Measurements from ENCODE around the gene KRTAP25-1.

KRTAP25-1 gene

GRCh38 chr21:30306884-30307283 is 17.6 kb upstream of the KRTAP25-1 start:
- peak overlapping the region in 2 of 3 experiments; percentile 8 to 24 for H3K27ac Mint-ChIP-seq
- TF ChIP-seq, protein P1, sequence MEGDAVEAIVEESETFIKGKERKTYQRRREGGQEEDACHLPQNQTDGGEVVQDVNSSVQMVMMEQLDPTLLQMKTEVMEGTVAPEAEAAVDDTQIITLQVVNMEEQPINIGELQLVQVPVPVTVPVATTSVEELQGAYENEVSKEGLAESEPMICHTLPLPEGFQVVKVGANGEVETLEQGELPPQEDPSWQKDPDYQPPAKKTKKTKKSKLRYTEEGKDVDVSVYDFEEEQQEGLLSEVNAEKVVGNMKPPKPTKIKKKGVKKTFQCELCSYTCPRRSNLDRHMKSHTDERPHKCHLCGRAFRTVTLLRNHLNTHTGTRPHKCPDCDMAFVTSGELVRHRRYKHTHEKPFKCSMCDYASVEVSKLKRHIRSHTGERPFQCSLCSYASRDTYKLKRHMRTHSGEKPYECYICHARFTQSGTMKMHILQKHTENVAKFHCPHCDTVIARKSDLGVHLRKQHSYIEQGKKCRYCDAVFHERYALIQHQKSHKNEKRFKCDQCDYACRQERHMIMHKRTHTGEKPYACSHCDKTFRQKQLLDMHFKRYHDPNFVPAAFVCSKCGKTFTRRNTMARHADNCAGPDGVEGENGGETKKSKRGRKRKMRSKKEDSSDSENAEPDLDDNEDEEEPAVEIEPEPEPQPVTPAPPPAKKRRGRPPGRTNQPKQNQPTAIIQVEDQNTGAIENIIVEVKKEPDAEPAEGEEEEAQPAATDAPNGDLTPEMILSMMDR (IDR thresholded peaks at IDR 0.05; ENCODE audit: unreplicated experiment in 3 of 3): no peak
- no peaks in the 10 kb centered on the region for H3K27me3 Mint-ChIP-seq (ENCODE audit: low read depth)
- peaks cover 2% of the 10 kb centered on the region for H3K9me3 Mint-ChIP-seq
- H3K4me1 Mint-ChIP-seq: peaks cover 8% of the 10 kb centered on the region
- no peaks in the 10 kb centered on the region for H3K36me3 Mint-ChIP-seq (ENCODE audit: low read depth)
- H3K4me3 Mint-ChIP-seq: no peak overlapping the region

DNA sequence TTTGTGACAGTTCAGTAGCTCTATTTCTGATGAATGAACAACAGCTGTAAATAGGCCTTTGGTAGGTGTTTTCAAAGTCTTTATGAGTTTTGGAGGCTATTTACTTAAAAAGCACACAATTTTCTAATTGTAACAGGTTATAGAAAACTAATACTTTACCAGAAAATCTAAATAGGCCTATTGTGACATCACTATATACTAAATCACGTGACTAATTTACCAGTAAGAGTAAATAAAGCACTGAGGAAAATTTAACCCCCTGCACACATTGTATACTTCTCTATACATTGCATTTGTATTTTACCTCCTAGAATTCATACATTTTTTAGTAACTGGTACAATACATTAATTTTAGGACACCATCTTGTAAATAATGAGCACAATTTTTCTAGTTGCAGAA is 15.8 kb upstream of the KRTAP25-1 start:
- Mint-ChIP-seq H3K27me3 (ENCODE audit: low read depth) (no peaks in the 10 kb centered on the region), H3K27ac (no peak overlapping the region), H3K4me1 (peaks cover 8% of the 10 kb centered on the region), H3K36me3 (ENCODE audit: low read depth) (no peaks in the 10 kb centered on the region), H3K9me3 (peaks cover 2% of the 10 kb centered on the region), H3K4me3 (no peak overlapping the region)
- TF ChIP-seq, protein P1 (IDR thresholded peaks at IDR 0.05; ENCODE audit: unreplicated experiment in 3 of 3): no peak

- H3K27ac Mint-ChIP-seq: no peak within 1 kb of the TSS
Observed at GRCh38 chr21:30282850-30283249, 6.5 kb downstream of the KRTAP25-1 start, which contains the start of gene KRTAP24-1. KRTAP24-1 (minus strand) TSS chr21:30282950; CDS start chr21:30282932, 18 bp downstream.

DNA sequence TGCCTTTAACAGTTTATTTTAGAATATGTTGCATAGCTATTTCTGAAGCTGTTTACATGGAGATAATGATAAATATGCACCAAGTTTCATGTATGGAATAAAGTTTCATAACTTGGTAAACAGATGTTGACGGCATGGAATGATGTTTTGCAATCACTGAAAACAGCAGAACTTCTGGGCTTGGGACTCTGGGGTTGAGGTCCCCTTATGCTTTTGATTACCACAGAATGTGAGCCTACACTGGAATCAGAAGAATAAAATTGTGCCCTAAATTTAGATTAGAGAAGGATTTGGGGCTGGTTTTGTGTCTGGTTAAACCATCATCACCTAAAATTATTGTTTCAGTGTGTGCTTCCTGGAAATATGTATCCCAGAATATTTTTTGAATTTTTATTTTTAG is 17.7 kb downstream of the KRTAP25-1 start:
- Mint-ChIP-seq H3K36me3 (ENCODE audit: low read depth) (no peaks in the 10 kb centered on the region), H3K27ac (no peak overlapping the region), H3K27me3 (ENCODE audit: low read depth) (peaks cover 3% of the 10 kb centered on the region), H3K4me3 (no peak overlapping the region), H3K4me1 (no peaks in the 10 kb centered on the region), H3K9me3 (peaks cover 8% of the 10 kb centered on the region)
- TF ChIP-seq, protein P1 (IDR thresholded peaks at IDR 0.05; ENCODE audit: unreplicated experiment in 3 of 3): no peak

More at GRCh38 chr21:30282850-30283249, 6.5 kb downstream of the KRTAP25-1 start, which contains the start of gene KRTAP24-1:
- TF ChIP-seq, protein P1 (IDR thresholded peaks at IDR 0.05; ENCODE audit: unreplicated experiment in 3 of 3): no peak
- H3K4me1 Mint-ChIP-seq: peaks cover 6% of the 10 kb centered on the region
- H3K27me3 Mint-ChIP-seq (ENCODE audit: low read depth): peaks cover 4% of the 10 kb centered on the region
- no peaks in the 10 kb centered on the region for H3K36me3 Mint-ChIP-seq (ENCODE audit: low read depth)
- no peak within 1 kb of the TSS for H3K4me3 Mint-ChIP-seq
- H3K9me3 Mint-ChIP-seq: no peaks in the 10 kb centered on the region

DNA sequence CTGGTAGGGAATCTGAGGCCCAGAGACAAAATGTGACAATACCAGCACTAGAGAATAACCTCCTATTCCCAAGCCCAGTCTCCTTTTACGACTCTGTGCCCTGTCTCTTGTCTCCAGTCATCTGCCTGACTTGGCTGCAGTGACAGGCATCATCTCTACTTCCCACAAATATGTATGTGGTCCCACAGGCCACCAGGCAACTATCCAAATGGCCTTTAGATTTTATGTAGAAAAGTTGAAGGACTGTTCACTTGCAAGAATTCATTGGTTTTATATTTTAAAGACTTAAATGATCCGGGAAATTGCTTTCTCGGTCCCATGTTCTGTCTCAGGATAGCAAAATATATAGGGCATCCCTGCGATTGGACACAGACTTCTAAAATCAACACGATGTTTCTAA is 18.2 kb downstream of the KRTAP25-1 start:
- no peaks in the 10 kb centered on the region for H3K36me3 Mint-ChIP-seq (ENCODE audit: low read depth)
- TF ChIP-seq, protein P1 (IDR thresholded peaks at IDR 0.05; ENCODE audit: unreplicated experiment in 3 of 3): no peak
- H3K4me1 Mint-ChIP-seq: no peaks in the 10 kb centered on the region
- H3K27me3 Mint-ChIP-seq (ENCODE audit: low read depth): peaks cover 3% of the 10 kb centered on the region
- H3K9me3 Mint-ChIP-seq: peaks cover 8% of the 10 kb centered on the region
- H3K4me3 Mint-ChIP-seq: no peak overlapping the region
- H3K27ac Mint-ChIP-seq: no peak overlapping the region

GRCh38 chr21:30269803-30270530 is 19.3 kb downstream of the KRTAP25-1 start:
- Mint-ChIP-seq H3K27ac (no peak overlapping the region), H3K4me3 (no peak overlapping the region), H3K27me3 (ENCODE audit: low read depth) (peaks cover 3% of the 10 kb centered on the region), H3K9me3 (peaks cover 11% of the 10 kb centered on the region), H3K36me3 (ENCODE audit: low read depth) (no peaks in the 10 kb centered on the region), H3K4me1 (no peaks in the 10 kb centered on the region)
- TF ChIP-seq, protein P1 (IDR thresholded peaks at IDR 0.05; ENCODE audit: unreplicated experiment in 3 of 3): no peak

All from nephron (organoid).